Activated effector memory CD4-positive, alpha-beta T cell treated with anti-CD3 and anti-CD28 coated beads, Interleukin-2, amount 50 U/mL, for 16 hours (primary cell): Measurements from ENCODE around the gene C4orf50.
"Not testable (repeated sequence)": the region's sequence is repeated elsewhere in the genome, so short reads cannot be mapped to it uniquely, and the experiment has no call there.

Source experiments
- DNase-seq: peaks from one replicate; pipeline ENCODE4 v3.0.0-alpha.2; 2020

C4orf50 gene

DNA sequence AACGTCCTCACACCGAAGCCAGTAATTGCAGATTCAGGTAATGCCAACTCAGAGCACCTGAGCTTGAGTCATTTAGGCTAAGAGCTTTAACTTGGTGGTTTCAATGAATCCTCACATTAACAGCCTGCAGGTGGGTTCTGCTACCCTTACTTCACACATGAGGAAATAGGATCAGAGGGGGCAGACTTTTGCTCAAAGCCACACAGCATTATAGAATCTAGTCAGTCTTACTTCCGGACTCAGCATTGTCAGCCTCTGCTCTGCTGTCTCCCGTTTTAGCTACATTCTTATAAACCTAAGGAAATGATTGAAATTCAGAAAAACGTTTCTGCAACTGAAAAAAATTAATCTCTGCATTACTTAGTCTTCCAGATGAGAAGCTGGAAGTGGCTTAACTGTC is 6.0 kb downstream of the C4orf50 start:
- no peak for DNase-seq

DNA sequence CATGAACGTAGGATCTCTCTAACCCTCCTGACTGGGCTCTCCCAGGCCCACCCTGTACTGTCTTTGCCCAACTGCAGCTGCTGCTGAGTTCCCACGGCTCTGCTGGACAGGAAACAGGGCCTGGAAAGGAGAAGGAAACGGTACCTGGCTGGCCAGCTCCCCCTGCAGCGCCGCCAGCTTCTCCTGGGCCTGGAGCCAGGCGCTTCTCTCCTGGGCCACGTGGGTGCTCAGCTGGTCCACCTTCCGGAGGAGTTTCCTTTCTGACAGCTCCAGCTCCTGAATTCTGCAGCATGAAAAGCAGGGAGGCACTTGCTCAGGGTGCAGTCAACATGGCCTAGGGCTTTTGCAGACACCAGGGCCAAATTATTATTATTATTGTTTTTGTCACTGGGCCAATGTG is 6.5 kb downstream of the C4orf50 start:
- no peak for DNase-seq

DNA sequence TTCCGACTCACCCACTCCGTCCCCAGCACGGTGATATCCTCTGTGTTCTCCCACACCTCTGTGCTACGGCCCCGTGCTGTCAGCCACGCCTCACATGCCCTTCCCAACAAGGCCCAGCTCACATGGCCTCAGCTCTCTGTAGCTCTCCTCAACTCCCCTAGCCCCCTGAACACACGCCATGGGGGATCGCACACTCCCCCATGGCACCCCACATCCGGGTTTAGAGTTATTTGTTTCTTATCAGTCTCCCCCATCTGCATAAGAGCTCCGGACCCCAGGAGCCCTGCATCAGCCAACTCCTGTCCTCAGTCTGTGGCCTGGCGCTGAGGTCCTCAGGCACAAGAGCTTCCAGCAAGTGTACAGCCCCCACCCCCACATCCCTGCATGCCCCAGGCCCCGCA is 7.0 kb downstream of the C4orf50 start:
- DNase-seq: no peak

DNA sequence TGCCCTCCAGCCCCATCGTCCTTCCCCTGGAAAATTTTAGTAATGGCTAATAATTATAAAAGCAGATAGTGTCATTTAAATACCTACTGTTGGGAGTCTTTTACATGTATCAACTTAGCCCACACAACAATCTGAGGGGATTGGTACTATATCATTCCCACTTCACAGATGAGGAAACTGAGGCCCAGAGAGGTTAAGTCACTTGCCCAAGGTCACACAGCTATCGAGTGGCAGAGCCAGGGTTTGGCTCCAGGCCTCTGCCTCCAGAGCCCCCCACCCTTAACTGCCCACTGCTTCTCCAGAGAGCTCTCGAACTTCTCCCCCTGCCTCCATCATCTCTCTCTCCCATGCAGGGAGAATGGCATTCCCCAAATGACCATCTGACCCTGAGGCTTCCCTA is 7.4 kb downstream of the C4orf50 start:
- no peak for DNase-seq

DNA sequence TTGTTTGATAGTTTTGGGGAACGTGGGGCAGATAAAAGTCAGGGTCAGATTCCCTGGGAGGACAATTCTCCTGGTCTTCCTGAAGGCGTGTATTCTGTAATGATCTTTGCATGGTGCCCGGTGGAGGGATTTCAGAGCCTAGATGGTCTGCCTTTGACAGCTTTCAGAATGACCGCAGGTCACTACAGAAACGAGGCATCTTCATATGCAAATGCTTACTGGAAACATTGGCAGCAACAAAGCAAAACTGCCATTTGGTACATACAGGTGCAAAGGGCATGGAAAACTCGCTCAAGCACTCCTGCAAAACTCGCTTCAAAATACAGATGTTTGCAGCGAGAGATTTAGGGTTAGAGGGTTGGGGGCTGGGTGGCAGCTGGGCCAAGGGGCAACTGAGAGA is 8.8 kb downstream of the C4orf50 start:
- DNase-seq: peak; percentile 14

DNA sequence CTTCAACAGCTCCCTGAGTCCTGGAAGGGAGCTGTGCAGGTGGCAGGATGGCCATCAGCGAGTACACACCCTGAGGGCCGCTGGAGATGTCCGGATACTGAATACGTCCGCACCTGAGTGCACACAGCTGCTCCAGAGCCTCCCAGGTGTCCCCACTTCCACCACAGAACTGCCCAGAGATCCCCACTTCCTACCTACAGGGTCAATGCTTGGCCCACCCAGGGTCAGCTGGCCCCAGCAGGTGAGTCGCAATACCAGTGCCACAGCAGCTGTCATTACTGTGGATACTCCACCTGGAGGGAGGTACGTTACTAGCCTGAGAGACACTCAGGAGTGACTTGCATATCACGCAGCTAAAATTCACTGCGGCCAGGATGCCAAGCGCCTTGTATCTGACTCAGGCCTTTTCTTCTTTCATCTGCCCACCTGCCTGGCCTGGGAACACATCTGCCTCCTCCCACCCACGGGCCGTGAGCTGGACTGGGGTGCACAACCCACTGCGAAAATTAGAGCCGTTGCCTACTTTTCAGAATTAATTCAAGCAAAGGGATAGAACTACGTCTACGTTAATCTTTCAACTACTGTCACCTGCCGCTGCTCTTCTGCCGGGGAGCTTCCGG is 9.4 kb downstream of the C4orf50 start:
- peak; percentile 39 for DNase-seq

DNA sequence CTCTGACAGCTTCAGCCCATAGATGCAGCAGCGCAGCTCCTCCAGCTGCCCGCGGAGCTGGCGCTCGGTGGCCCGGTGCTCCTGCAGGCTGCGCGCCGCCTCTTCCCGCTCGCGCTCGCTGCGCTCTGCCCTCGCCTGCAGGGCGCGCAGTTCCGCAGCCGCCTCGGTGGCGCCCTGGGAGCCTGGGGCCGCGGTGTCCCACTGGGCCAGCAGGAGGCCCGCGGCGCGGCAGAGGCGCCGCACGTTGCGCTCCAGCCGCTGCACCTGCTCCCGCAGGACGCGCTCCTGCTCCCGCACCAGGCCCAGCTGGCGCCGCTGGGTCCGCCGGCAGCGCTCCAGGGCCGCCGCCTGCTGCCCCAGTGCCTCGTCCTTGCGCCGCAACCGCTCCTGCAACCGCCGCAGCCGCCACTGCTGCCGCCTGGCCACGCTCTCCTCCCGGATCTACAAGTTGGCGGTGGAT is 10.1 kb downstream of the C4orf50 start:
- DNase-seq: peak; percentile 13

DNA sequence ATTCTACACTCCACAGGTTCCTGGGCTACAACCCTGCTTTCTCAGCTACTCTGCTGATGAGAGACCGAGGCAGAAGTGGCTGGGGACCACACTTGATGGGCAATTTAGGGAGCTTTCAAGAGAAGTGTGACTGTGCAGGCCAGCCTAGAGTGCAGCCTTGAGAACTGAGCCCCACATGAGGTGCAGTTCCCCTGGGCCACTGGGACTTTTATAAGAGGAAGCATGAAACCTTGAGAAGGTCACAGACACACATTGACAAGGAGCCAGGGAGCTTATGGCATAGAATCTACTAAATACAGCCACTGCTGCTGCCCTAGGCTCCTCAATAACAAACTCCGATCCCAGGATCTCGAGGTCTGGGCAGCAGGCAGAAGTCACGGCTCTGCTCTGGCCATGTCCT is 13.1 kb downstream of the C4orf50 start:
- DNase-seq: no peak

DNA sequence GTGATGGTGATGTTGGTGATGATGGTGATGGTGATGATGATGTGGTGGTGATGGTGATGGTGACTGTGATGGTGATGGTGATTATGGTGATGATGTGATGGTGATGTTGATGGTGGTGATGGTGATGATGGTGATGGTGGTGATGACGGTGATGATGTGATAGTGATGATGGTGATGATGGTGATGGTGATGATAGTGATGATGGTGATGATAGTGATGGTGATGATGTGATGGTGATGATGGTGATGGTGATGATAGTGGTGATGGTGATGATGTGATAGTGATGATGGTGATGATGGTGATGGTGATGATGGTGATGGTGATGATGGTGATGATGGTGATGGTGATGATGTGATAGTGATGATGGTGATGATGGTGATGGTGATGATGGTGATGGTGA is 14.7 kb downstream of the C4orf50 start:
- DNase-seq: not testable (repeated sequence)

DNA sequence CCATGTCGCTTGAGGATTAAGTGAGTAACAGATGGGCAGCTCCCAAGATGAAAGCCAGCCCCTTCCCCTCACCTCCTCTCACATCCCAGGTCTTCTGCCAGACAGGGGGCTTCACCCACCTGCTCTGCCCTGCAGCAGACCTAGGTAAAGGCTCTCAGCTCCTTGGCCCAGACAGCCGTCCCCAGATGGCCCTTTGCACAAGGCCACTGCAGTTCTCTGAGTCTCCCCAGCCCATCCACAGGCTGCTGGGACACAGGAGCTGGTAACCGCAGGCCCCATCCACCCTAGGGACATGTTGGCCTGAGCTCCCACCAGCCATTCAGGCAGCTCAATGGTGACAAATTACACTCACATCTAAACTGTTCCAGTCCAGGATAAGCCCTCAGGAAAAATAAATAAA is 15.3 kb downstream of the C4orf50 start:
- no peak for DNase-seq

DNA sequence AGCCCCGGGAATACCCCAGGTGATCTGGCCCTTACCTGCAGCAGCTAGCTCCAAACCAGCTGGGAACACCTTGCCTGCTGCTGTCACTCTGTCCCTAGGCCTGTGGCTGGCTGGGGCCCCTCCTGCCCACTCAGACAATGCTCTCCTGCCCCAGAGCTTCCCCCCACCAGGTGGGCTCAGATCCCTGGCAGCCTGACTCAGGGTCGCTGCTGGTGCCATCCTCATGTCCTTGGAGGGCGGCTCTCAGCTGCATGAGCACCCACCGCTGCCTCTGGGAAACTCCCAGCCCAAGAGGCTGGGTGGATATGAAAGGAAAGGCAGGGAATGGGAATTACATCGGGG is 15.8 kb downstream of the C4orf50 start:
- no peak for DNase-seq

DNA sequence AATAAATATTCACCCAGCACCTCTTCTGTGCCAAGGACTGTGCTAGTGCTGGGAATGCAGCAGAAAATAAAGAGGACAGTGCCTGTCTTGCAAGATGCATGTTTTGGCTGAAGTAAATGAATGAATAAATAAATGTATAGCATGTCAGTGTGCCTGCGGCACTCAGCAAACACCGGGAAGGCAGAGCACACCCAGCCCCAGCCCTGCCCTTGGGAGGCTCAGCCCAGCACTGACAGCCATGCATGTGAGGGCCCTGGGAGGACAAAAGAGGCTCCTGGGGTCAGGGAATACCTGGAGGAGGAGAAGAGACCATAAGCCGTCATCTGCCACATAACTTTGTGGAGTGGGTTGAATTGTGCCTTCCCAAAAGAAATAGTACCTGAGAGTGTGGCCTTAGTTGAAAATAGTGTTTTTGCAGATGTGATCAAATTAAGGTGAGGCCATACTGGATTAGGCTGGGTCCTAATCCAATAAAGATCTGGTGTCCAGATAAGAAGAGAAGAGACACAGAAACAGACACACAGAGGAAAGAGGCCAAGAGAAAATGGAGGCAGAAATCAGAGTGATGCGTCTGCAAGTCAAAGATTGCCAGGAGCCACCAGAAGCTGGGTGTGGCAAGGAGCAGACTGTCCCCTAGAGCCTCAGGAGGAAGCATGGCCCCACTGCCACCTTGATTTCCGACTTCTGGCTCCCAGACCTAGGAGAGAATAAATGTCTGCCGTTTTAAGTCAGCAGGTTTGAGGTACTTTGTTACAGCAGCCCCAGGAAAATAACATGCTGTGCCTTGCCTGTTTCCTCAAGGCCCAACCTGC is 16.3 kb downstream of the C4orf50 start:
- no peak for DNase-seq

DNA sequence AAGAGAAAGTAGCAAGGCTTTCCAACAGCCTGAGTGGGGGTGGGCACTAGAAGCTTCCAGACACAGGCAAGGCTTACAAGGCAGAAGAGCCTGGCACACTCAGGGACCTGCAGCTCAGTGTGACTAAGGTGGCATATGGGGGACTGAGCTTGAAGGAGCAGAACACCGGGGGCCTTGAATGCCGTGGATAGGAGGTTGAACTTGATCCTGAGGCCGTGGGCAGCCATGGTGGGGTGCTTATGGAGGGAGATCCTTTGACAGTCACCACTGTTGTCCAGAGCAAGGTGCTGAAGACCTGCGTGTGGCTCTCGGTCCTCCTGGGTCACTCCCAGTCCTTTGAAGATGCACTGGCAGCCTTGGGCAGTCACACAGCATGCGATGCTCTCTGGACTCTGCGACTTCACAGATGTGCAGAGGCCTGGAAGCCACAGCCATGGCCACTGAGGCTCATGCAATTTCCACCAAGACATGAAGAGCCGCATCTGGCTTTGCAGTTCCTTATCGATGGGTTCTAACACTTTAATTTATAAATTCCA is 18.3 kb downstream of the C4orf50 start:
- no peak for DNase-seq

DNA sequence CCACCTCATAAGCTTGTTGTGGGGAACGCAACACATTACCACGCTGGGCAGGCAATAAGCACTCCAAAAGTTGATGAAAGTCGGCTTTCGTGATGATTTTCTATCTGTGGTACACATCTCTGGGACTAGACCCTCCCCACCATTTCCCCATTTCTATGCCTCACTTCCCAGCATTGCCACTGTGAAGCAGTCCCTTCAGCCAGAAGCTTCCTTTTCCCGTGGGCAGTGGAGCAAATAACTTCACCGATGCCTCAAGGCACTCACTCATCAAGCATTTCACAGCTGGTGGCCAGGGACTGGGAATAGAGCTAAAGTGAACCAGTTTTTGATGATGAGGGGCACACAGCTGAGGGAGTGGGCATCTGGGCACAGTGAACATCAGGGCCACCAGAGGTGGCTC is 18.9 kb downstream of the C4orf50 start:
- DNase-seq: no peak

DNA sequence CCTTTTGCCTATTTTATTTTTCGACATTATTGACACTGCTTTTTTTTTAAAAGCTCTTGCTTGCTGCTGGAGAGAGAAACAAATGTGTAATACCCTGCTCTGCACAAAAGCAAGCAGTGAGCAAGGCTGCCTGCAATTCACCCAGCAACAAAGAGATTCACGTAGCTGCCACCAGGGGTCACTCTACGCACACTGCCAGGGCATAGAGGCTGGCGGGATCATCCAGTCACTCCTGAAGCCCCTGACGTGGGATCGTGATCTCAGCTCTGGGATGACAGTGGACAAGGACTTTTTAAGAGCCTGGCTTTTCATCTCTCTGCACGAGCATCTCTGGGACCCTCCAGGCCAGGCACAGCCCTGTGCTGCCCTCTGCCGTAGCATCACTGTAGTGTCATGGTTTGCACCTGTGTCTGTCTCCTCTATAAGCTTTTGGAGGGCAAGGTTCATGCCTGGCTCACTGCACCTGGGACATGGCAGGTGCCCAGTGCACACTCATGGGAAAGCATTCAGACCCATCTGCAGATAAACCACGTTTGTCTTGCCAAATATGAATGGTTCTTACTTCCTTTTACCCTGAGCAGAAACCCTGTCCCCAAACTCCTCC is 19.8 kb downstream of the C4orf50 start:
- DNase-seq: peak; percentile 80

DNA sequence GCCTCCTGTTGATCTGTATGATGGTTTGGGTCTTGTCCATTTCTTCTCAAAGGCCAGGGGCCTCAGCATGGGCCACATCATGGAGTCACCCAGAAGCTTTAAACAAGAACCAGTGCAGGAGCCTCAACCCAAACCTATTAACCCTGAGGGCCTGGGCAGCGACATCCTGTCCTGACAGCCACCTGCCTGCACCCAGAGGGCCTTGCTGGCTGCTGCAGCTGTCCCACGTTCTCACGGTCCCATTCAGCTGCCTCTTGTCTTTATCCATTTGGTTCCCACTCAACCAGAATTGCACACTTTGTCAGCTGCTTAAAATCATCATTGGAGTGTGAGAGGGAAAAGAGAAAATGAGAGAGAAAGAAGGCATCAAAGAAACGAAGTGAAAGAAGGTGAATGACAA is 21.6 kb downstream of the C4orf50 start:
- no peak for DNase-seq

DNA sequence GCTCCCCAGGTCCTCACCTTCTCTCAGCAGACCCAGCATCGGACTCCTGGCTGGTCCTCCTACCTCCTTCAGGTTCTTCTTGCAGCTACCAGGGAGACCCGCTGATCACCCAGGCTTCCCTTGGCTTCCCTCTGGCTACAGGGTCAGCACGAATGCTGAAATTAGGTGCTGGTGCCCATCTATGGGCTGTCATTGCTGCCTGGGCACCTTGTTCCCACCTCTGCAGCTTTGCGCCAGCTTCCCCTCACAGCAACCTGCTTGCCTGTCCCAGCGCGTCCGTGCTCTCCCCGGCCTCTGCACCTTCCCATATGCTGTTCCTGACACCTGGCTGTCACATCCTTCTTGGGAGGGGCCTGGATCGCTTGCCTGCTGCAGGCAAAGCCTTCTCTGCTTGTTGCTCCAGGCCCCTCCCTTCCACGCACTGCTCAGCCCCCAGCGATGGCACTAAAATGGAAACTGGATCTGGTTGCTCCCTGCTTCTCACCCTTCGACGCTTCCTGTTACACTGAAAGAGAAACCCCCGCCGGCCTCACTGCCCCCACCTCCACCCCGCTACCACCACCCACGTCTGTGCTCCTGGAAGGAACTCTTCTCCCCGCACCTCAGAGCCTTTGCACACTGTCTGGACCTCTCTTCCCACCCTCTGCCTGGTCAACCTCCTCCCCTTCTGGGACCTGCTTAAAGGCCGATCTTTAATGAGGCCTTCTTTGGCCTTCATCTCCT is 22.2 kb downstream of the C4orf50 start:
- no peak for DNase-seq

DNA sequence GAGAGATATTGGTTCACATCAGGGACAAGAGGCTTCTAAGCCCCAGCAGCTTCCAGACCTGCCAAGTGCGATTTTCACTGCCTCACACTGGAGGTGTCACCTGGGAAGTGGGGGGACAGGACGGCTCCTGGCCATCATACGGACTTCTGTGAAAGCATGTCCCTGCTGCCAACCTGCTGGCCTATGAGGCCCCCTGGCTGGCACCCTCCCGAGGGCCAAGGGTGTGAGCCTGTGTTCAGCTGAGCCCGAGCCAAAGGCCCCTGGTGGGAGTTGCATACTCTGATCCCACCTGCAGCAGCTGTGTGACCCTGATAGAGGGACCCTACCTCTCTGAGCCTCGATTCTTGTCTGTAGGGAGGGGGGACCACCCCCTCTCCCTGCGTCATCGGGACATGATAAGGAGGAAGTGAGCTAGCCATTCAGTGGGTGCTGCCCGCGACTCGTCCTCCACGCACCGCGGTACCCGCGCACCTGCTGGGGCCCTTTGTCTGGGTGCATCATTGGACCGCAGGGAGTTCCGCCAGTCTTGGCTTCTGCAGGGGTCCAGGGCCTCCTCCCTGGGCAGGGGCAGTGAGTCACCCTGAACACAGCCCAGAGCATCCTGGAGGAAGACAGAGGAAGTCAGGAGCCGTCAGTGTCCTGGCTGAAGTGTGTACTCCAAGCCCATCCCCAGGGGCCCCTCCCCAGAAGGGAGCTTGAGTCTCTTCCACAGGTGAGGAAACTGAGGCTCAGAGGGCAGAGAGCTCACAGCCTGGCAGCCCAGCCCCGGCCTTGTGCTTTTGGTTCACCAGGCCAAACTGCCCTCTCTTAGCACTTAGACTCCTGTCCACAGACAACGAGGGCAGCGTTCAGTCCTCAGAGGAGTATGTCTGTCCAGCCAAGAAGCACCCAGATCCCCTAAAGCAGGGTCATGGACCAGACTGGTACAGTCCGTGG is 24.1 kb downstream of the C4orf50 start:
- DNase-seq: no peak

DNA sequence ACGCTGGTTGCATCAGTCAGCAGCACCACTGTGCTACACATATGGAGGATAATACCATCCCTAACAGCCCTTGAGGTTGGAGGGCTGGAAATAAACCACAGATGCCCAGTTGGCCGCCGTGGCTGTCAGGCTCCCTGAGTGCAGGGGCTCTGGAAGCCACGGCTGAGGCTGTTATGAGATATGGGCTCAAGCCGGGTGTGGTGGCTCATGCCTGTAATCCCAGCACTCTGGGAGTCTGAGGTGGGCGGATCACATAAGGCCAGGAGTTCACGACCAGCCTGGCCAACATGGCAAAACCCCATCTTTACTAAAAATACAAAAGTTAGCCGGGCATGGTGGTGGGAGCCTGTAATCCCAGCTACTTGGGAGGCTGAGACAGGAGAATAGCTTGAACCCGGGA is 24.9 kb downstream of the C4orf50 start:
- peak; percentile 28 for DNase-seq

DNA sequence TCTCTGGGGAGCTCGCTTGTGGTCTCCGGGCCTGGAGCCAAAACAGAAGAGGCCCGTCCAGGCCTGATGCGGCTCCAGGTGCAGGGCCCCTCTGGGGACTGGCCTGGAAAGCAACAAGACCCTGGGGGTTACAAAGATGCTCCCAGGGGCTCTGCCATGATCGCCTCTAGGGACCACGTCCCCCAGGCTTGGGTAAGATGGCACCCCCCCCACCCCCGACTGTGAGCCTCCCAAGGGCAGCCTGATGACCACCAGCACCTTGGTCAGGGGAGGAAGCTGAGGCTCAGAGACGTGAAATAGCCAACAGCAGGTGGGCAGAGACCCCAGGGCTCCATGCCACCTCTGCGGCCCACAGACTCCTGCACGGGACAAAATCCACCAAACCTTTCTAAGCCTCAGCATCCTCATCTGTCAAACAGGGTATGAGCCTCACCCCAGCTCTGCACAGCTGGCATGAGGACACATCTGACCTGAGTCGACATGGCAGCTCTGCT is 25.4 kb downstream of the C4orf50 start:
- DNase-seq: peak; percentile 17

DNA sequence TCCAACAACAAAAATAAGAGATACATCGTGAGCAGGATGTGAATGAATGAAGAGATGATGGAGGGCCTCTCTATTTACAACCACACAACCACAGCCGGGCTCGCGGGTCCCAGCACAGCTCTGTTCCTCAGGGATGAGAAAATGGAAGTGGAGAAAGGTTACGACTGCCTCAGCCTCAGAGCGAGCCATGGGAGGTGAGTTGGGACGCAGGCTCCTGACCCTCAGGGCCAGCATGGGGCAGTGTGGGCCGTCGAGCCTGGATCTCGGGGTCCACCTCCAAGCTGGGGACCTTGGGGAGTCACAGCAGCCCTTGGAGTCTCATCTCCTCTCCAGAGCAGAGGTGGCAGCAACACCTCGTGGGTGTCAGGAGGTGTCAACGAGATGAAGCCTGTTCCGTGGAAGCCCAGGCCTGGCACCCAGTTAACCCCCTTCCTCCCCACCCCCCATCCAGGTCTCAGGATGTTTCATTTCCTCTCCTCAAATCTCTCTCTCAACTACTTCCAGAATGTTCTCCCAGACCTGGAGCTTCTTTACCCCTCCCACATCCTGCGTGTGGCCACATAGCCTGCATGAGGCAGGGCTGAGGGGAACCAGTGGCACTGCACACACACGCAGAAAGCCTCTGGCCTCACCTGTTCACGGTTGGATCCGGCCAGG is 25.9 kb downstream of the C4orf50 start:
- no peak for DNase-seq
